CD14-positive monocyte (primary cell): Measurements from ENCODE around the gene KITLG. TPM values are rescaled to one million over a fixed set of nuclear protein-coding genes. Genes with fewer than 3 reads are reported as not detected.

Experiments used
- DNase-seq, 3 donors: peaks; one replicate each; pipeline ENCODE4 v3.0.0-alpha.2; 2011 to 2022
- H2AFZ ChIP-seq: 2 replicates; pipeline ENCODE4 v1.6.0; 2012; ENCODE audit warnings: mild to moderate bottlenecking, low read depth, low read length, inconsistent platforms; ENCODE audit not compliant: insufficient read depth, poor library complexity, severe bottlenecking
- H3K27ac ChIP-seq, 2 donors: 1 replicate in 1 of 2; 2 replicates in 1 of 2; pipeline ENCODE4 v1.5.1; 2012 to 2013; ENCODE audit warnings: low read length in 2 of 2, control low read depth in 1 of 2, inconsistent platforms in 1 of 2, low read depth in 1 of 2, mild to moderate bottlenecking in 1 of 2
- H3K27me3 ChIP-seq, 2 donors: one replicate each; pipeline versions ENCODE4 v1.6.0 to v1.6.1; 2011 to 2013; ENCODE audit warnings: low read length in 2 of 2; ENCODE audit not compliant: control insufficient read depth in 2 of 2, insufficient read depth in 2 of 2
- H3K36me3 ChIP-seq, 2 donors: replicated peaks in 1 of 2; 1 replicate in 1 of 2; 2 replicates in 1 of 2; pipeline versions ENCODE4 v1.5.1 to v1.6.1; 2012 to 2013; ENCODE audit warnings: low read length in 2 of 2, control low read depth in 1 of 2, inconsistent platforms in 1 of 2, mild to moderate bottlenecking in 1 of 2; ENCODE audit not compliant: insufficient read depth in 2 of 2, control insufficient read depth in 1 of 2
- H3K4me1 ChIP-seq, 2 donors: 1 replicate in 1 of 2; 2 replicates in 1 of 2; pipeline versions ENCODE4 v1.5.1 to v1.6.1; 2012 to 2013; ENCODE audit warnings: low read length in 2 of 2, control low read depth in 1 of 2, inconsistent platforms in 1 of 2, mild to moderate bottlenecking in 1 of 2, moderate library complexity in 1 of 2; ENCODE audit not compliant: insufficient read depth in 2 of 2, control insufficient read depth in 1 of 2
- H3K4me2 ChIP-seq: replicated peaks from 2 replicates; pipeline ENCODE3; 2012; ENCODE audit warnings: low read length, moderate library complexity, mild to moderate bottlenecking; ENCODE audit not compliant: poor library complexity, severe bottlenecking; ENCODE audit errors: extremely low read depth
- H3K4me3 ChIP-seq, 3 experiments: fragments of 200-600 bp in 1 of 3; sonication (generic) in 1 of 3; replicated peaks in 1 of 3; 1 replicate in 2 of 3; 2 replicates in 1 of 3; pipeline ENCODE4 v1.5.1; 2011 to 2013; ENCODE audit warnings: low read length in 3 of 3, mild to moderate bottlenecking in 3 of 3, control low read depth in 2 of 3, low read depth in 2 of 3, inconsistent platforms in 1 of 3, moderate library complexity in 1 of 3
- H3K79me2 ChIP-seq: 2 replicates; pipeline ENCODE4 v1.6.0; 2012; ENCODE audit warnings: mild to moderate bottlenecking, control low read depth, inconsistent platforms, low read length, moderate library complexity; ENCODE audit not compliant: insufficient read depth
- H3K9ac ChIP-seq: 2 replicates; pipeline ENCODE4 v1.6.0; 2017; ENCODE audit warnings: low read length, mild to moderate bottlenecking; ENCODE audit not compliant: insufficient read depth, poor library complexity, severe bottlenecking
- H3K9me3 ChIP-seq, 2 donors: replicated peaks in 1 of 2; 1 replicate in 1 of 2; 2 replicates in 1 of 2; pipeline versions ENCODE4 v1.5.1 to v1.6.1; 2012 to 2013; ENCODE audit warnings: low read length in 2 of 2, control low read depth in 1 of 2; ENCODE audit not compliant: control insufficient read depth in 1 of 2, insufficient read depth in 1 of 2
- H4K20me1 ChIP-seq: 2 replicates; pipeline ENCODE4 v1.6.0; 2012; ENCODE audit warnings: mild to moderate bottlenecking, low read length, control low read depth, moderate library complexity; ENCODE audit not compliant: insufficient read depth
- H3K27ac Mint-ChIP-seq, 7 donors: one replicate each; pipeline ENCODE4 v1.8.0; 2020; ENCODE audit warnings: mild to moderate bottlenecking in 7 of 7, mixed read lengths in 7 of 7, moderate library complexity in 6 of 7, inconsistent platforms in 2 of 7
- H3K27me3 Mint-ChIP-seq, 3 donors: one replicate each; pipeline ENCODE4 v1.8.0; 2021 to 2022; ENCODE audit warnings: low read depth in 3 of 3, mild to moderate bottlenecking in 3 of 3, mixed read lengths in 3 of 3, moderate library complexity in 3 of 3, inconsistent platforms in 1 of 3
- H3K36me3 Mint-ChIP-seq, 2 donors: one replicate each; pipeline ENCODE4 v1.8.0; 2020; ENCODE audit warnings: mixed read lengths in 2 of 2, inconsistent platforms in 1 of 2, mild to moderate bottlenecking in 1 of 2
- H3K4me1 Mint-ChIP-seq: one replicate; pipeline ENCODE4 v1.8.0; 2020; ENCODE audit warnings: mild to moderate bottlenecking, mixed read lengths
- H3K4me3 Mint-ChIP-seq, 2 donors: one replicate each; pipeline ENCODE4 v1.8.0; 2020; ENCODE audit warnings: mild to moderate bottlenecking in 2 of 2, mixed read lengths in 2 of 2, moderate library complexity in 1 of 2
- H3K9me3 Mint-ChIP-seq, 7 donors: one replicate each; pipeline ENCODE4 v1.8.0; 2020 to 2022; ENCODE audit warnings: mixed read lengths in 7 of 7, mild to moderate bottlenecking in 6 of 7, moderate library complexity in 6 of 7, inconsistent platforms in 2 of 7
- WGBS: methylation state at CpG from one replicate; pipeline ENCODE4 v1.1.5; 2013; ENCODE audit warnings: missing lambda C conversion rate; ENCODE audit not compliant: insufficient coverage; 5-methylcytosine and 5-hydroxymethylcytosine counted together
- intact Hi-C, 2 donors: fragments of 100-400 bp; cut with micrococcal nuclease; formaldehyde crosslinking; loops; one replicate each; pipeline versions ENCODE4 v1.15.0 to v1.15.1; 2023
- polyA plus RNA-seq, 3 donors: library from polyadenylated mRNA; depleted of rRNA in 1 of 3; unstranded in 2 of 3; stranded (reverse) in 1 of 3; fragments of 300-500 nt in 2 of 3; fragments of >200 nt in 1 of 3; fragmentation: Illumina TruSeq in 2 of 3; gene quantifications; 1 replicate in 2 of 3; 2 replicates in 1 of 3; pipeline ENCODE4 v1.2.3, GENCODE V29; 2012 to 2021
- TF ChIP-seq, protein P1 (sequence below): fragments of 200-600 bp; IDR thresholded peaks from one replicate; pipeline ENCODE4 v1.8.0; 2022; ENCODE audit warnings: antibody characterized with exemption, mild to moderate bottlenecking

Gene KITLG
- polyA plus RNA-seq, 3 donors = 0.03 to 0.07 TPM; not detected in 1

GRCh38 chr12:88574278-88574677 is 6.0 kb downstream of the KITLG start:
- no peak overlapping the region for H3K27ac Mint-ChIP-seq
- WGBS = 90% methylated on average over 2 of the region's 2 CpGs
- Histone ChIP-seq H3K4me3 (no peak overlapping the region), H3K4me1 (peaks cover 3 to 4% of the 10 kb centered on the region in 2 donors), H3K4me2 (no peak overlapping the region), H3K36me3 (no peaks in the 10 kb centered on the region), H3K27me3 (peaks cover 14% of the 10 kb centered on the region in 2 donors), H2AFZ (no peak overlapping the region), H3K9ac (no peak overlapping the region), H3K27ac (no peak overlapping the region), H3K79me2 (no peaks in the 10 kb centered on the region), H4K20me1 (no peaks in the 10 kb centered on the region), H3K9me3 (no peaks in the 10 kb centered on the region)
- H3K4me3 Mint-ChIP-seq = no peak overlapping the region
- no peak for DNase-seq
- peaks cover 4% of the 10 kb centered on the region for H3K4me1 Mint-ChIP-seq
- intact Hi-C loops = no loop called here
- H3K9me3 Mint-ChIP-seq = no peaks in the 10 kb centered on the region
- TF ChIP-seq, protein P1, sequence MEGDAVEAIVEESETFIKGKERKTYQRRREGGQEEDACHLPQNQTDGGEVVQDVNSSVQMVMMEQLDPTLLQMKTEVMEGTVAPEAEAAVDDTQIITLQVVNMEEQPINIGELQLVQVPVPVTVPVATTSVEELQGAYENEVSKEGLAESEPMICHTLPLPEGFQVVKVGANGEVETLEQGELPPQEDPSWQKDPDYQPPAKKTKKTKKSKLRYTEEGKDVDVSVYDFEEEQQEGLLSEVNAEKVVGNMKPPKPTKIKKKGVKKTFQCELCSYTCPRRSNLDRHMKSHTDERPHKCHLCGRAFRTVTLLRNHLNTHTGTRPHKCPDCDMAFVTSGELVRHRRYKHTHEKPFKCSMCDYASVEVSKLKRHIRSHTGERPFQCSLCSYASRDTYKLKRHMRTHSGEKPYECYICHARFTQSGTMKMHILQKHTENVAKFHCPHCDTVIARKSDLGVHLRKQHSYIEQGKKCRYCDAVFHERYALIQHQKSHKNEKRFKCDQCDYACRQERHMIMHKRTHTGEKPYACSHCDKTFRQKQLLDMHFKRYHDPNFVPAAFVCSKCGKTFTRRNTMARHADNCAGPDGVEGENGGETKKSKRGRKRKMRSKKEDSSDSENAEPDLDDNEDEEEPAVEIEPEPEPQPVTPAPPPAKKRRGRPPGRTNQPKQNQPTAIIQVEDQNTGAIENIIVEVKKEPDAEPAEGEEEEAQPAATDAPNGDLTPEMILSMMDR = no peak
- H3K36me3 Mint-ChIP-seq = no peaks in the 10 kb centered on the region
- peaks cover 8 to 17% (median 11%) of the 10 kb centered on the region in 3 donors for H3K27me3 Mint-ChIP-seq

DNA sequence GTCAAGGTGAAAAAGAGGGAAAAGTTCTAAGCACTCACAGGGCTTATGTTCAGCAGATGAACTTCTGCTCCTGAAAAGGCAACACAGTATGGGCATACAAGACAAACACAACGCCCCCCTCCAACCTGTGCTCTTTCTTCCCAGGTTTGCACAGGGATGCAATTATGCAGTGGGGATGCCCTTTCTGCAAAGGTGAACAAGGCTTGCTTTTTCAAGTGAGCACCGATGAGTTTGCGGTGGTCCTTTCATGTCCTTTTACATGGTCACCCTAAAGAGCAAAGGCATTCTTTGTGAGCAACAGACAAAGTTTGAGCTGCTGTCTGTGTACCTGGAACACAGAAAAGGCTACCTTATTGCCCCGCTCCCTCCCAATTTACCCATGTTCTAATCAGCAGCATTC is 6.7 kb downstream of the KITLG start:
- Histone ChIP-seq H2AFZ (no peak overlapping the region), H3K4me3 (no peak overlapping the region), H3K27ac (no peak overlapping the region), H3K9ac (no peak overlapping the region), H3K79me2 (no peaks in the 10 kb centered on the region), H3K36me3 (no peaks in the 10 kb centered on the region), H3K4me1 (no peaks in the 10 kb centered on the region), H3K27me3 (peaks cover 7% of the 10 kb centered on the region in 2 donors), H4K20me1 (no peaks in the 10 kb centered on the region), H3K9me3 (no peaks in the 10 kb centered on the region), H3K4me2 (no peak overlapping the region)
- intact Hi-C loops = no loop called here
- no peak overlapping the region for H3K27ac Mint-ChIP-seq
- no peaks in the 10 kb centered on the region for H3K9me3 Mint-ChIP-seq
- H3K27me3 Mint-ChIP-seq = peaks cover 4 to 10% (median 5%) of the 10 kb centered on the region in 3 donors
- no peak overlapping the region for H3K4me3 Mint-ChIP-seq
- TF ChIP-seq, protein P1 = no peak
- no peaks in the 10 kb centered on the region for H3K4me1 Mint-ChIP-seq
- DNase-seq = no peak
- 89% methylated on average over 4 of the region's 4 CpGs for WGBS
- H3K36me3 Mint-ChIP-seq = no peaks in the 10 kb centered on the region
